HG03159 (cell line): ENCODE data around the gene SLC2A5.

Source experiments
- ATAC-seq: cut with Tn5 transposase; IDR thresholded peaks from one replicate; pipeline ENCODE4 v1.9.1; 2021; ENCODE audit warnings: mild to moderate bottlenecking, moderate library complexity; ENCODE audit not compliant: unreplicated experiment

SLC2A5 gene

GRCh38 chr1:9093581-9093980 is 24.1 kb upstream of the SLC2A5 start:
- no peak for ATAC-seq

GRCh38 chr1:9093091-9093490 is 23.7 kb upstream of the SLC2A5 start:
- ATAC-seq, result no peak

- ATAC-seq, result no peak
Observed at GRCh38 chr1:9088807-9089206, 19.4 kb upstream of the SLC2A5 start.

GRCh38 chr1:9087411-9088125 is 18.1 kb upstream of the SLC2A5 start:
- ATAC-seq, result no peak

GRCh38 chr1:9086796-9087195 is 17.4 kb upstream of the SLC2A5 start:
- ATAC-seq, result no peak

GRCh38 chr1:9086045-9086444 is 16.6 kb upstream of the SLC2A5 start:
- ATAC-seq, result no peak

GRCh38 chr1:9085306-9085940 is 16.0 kb upstream of the SLC2A5 start:
- ATAC-seq, result no peak

GRCh38 chr1:9084906-9085305 is 15.5 kb upstream of the SLC2A5 start:
- ATAC-seq, result no peak

GRCh38 chr1:9081473-9081872 is 12.0 kb upstream of the SLC2A5 start:
- ATAC-seq, result no peak

GRCh38 chr1:9080705-9081291 is 11.4 kb upstream of the SLC2A5 start:
- no peak for ATAC-seq

GRCh38 chr1:9079988-9080704 is 10.7 kb upstream of the SLC2A5 start:
- peak; percentile 42 for ATAC-seq

GRCh38 chr1:9078752-9079500 is 9.5 kb upstream of the SLC2A5 start:
- no peak for ATAC-seq

- ATAC-seq, result no peak
Observed at GRCh38 chr1:9078015-9078751, 8.7 kb upstream of the SLC2A5 start.

GRCh38 chr1:9075022-9075421 is 5.6 kb upstream of the SLC2A5 start:
- ATAC-seq, result no peak

GRCh38 chr1:9073143-9073542 is 3.7 kb upstream of the SLC2A5 start:
- no peak for ATAC-seq

GRCh38 chr1:9071554-9072235 is 2.3 kb upstream of the SLC2A5 start:
- ATAC-seq, result no peak

- no peak for ATAC-seq
Observed at GRCh38 chr1:9070486-9070885, 1.1 kb upstream of the SLC2A5 start.

GRCh38 chr1:9068981-9069325 is 482 bp downstream of the SLC2A5 start:
- no peak for ATAC-seq

- no peak for ATAC-seq
Observed at GRCh38 chr1:9066945-9067807, 2.3 kb downstream of the SLC2A5 start.
